Bone marrow (tissue), 2 donors: ENCODE results near the gene CCDC57.

Experiments
- DNase-seq, 2 donors: peaks; one replicate each; lab custom pipeline; 2025; lab: John Stamatoyannopoulos, UW

Gene CCDC57

GRCh38 chr17:82246040-82246364, 33.4 kb upstream of the CCDC57 start:
- DNase-seq = no peak

- no peak for DNase-seq
Observed at GRCh38 chr17:82245134-82246039, 32.7 kb upstream of the CCDC57 start.

GRCh38 chr17:82244413-82245133, 31.9 kb upstream of the CCDC57 start:
- peak in 1 of 2 donors; percentile 3 for DNase-seq

- no peak for DNase-seq
Observed at GRCh38 chr17:82243648-82244412, 31.2 kb upstream of the CCDC57 start.

GRCh38 chr17:82242977-82243647, 30.5 kb upstream of the CCDC57 start:
- DNase-seq = no peak

- no peak for DNase-seq
Observed at GRCh38 chr17:82242698-82242976, 30.0 kb upstream of the CCDC57 start.

- no peak for DNase-seq
Observed at GRCh38 chr17:82241926-82242697, 29.5 kb upstream of the CCDC57 start.

- peak; percentile 63 to 76 for DNase-seq
Observed at GRCh38 chr17:82241183-82241925, 28.7 kb upstream of the CCDC57 start.

- no peak for DNase-seq
Observed at GRCh38 chr17:82240506-82241182, 28.0 kb upstream of the CCDC57 start.

- no peak for DNase-seq
Observed at GRCh38 chr17:82239926-82240505, 27.4 kb upstream of the CCDC57 start.

- no peak for DNase-seq
Observed at GRCh38 chr17:82239401-82239925, 26.8 kb upstream of the CCDC57 start.

- DNase-seq = peak in 1 of 2 donors; percentile 36
Observed at GRCh38 chr17:82238472-82239201, 26.0 kb upstream of the CCDC57 start.

GRCh38 chr17:82237746-82238471, 25.3 kb upstream of the CCDC57 start:
- no peak for DNase-seq

GRCh38 chr17:82237083-82237745, 24.6 kb upstream of the CCDC57 start:
- DNase-seq = no peak

- DNase-seq = peak in 1 of 2 donors; percentile 56
Observed at GRCh38 chr17:82236142-82236971, 23.7 kb upstream of the CCDC57 start.

- no peak for DNase-seq
Observed at GRCh38 chr17:82235775-82236141, 23.1 kb upstream of the CCDC57 start.
